PC-3 (cell line): ENCODE measurements around the gene DCTD.

Experiments used
- CTCF ChIP-seq: fragments of 300-600 bp; sonication (generic); conservative IDR thresholded peaks from 2 replicates; pipeline ENCODE4 v1.5.1; 2017; ENCODE audit warnings: antibody characterized with exemption, low read depth, mild to moderate bottlenecking, low read length
- EZH2phosphoT487 ChIP-seq: fragments of 300-600 bp; sonication (generic); IDR thresholded peaks from 2 replicates; pipeline ENCODE4 v1.6.1; 2018; ENCODE audit warnings: mild to moderate bottlenecking, antibody characterized with exemption, low read length, borderline replicate concordance

GRCh38 chr4:182913036-182913435, 4.2 kb downstream of the DCTD start:
- no peak for TF ChIP-seq CTCF
- no peak for TF ChIP-seq EZH2phosphoT487
